Mesendoderm (in vitro differentiated cells): ENCODE data around the gene BSG.

Experiments used
- DNase-seq: peaks from one replicate; pipeline ENCODE4 v3.0.0; 2013
- H2AK5ac ChIP-seq: 2 replicates; pipeline ENCODE4 v1.6.1; 2013; ENCODE audit warnings: low read length, inconsistent platforms
- H2BK120ac ChIP-seq: 2 replicates; pipeline ENCODE4 v1.6.1; 2013; ENCODE audit warnings: low read depth, mild to moderate bottlenecking, low read length, moderate library complexity, mixed read lengths
- H2BK15ac ChIP-seq: replicated peaks from 2 replicates; pipeline ENCODE4 v1.6.1; 2013; ENCODE audit warnings: low read depth, mild to moderate bottlenecking, moderate library complexity
- H2BK5ac ChIP-seq: 2 replicates; pipeline ENCODE4 v1.6.1; 2013; ENCODE audit warnings: low read length, inconsistent platforms
- H3K18ac ChIP-seq: 2 replicates; pipeline ENCODE4 v1.6.1; 2013; ENCODE audit warnings: mild to moderate bottlenecking, low read length, mixed read lengths
- H3K23ac ChIP-seq: one replicate; pipeline ENCODE4 v1.6.1; 2013; ENCODE audit warnings: low read length
- H3K27ac ChIP-seq: 2 replicates; pipeline ENCODE4 v1.5.1; 2013; ENCODE audit warnings: low read depth, mild to moderate bottlenecking, inconsistent platforms, low read length, moderate library complexity
- H3K27me3 ChIP-seq: 2 replicates; pipeline ENCODE4 v1.6.1; 2013; ENCODE audit warnings: low read length, control low read depth, mild to moderate bottlenecking, inconsistent platforms; ENCODE audit not compliant: insufficient read depth, poor library complexity
- H3K36me3 ChIP-seq: 2 replicates; pipeline ENCODE4 v1.6.1; 2013; ENCODE audit warnings: low read length, inconsistent platforms; ENCODE audit not compliant: control insufficient read depth, insufficient read depth
- H3K4ac ChIP-seq: one replicate; pipeline ENCODE4 v1.6.1; 2013; ENCODE audit warnings: low read depth, mild to moderate bottlenecking, low read length, moderate library complexity
- H3K4me1 ChIP-seq: 2 replicates; pipeline ENCODE4 v1.6.1; 2013; ENCODE audit warnings: low read depth, low read length, inconsistent platforms; ENCODE audit not compliant: control insufficient read depth
- H3K4me2 ChIP-seq: 2 replicates; pipeline ENCODE4 v1.6.1; 2013; ENCODE audit warnings: low read length
- H3K4me3 ChIP-seq: 2 replicates; pipeline ENCODE4 v1.5.1; 2013; ENCODE audit warnings: mild to moderate bottlenecking, low read length
- H3K56ac ChIP-seq: one replicate; pipeline ENCODE4 v1.6.1; 2013; ENCODE audit warnings: low read length
- H3K79me1 ChIP-seq: 2 replicates; pipeline ENCODE4 v1.6.1; 2013; ENCODE audit warnings: low read length, inconsistent platforms
- H3K79me2 ChIP-seq: 2 replicates; pipeline ENCODE4 v1.6.1; 2013; ENCODE audit warnings: mild to moderate bottlenecking, low read length; ENCODE audit not compliant: control insufficient read depth, insufficient read depth
- H3K9ac ChIP-seq: 2 replicates; pipeline ENCODE4 v1.6.1; 2013; ENCODE audit warnings: low read length, inconsistent platforms
- H4K5ac ChIP-seq: one replicate; pipeline ENCODE4 v1.6.1; 2013; ENCODE audit warnings: low read length
- H4K8ac ChIP-seq: one replicate; pipeline ENCODE4 v1.6.1; 2013; ENCODE audit warnings: low read depth, mild to moderate bottlenecking, control low read depth, low read length, moderate library complexity
- WGBS: extraction: QIAGEN DNeasy Blood & Tissue Kit; methylation state at CpG from one replicate; pipeline ENCODE4 v1.1.7; 2013; ENCODE audit warnings: low lambda C conversion rate, missing lambda C conversion rate; ENCODE audit not compliant: insufficient coverage; ENCODE audit errors: extremely low coverage; 5-methylcytosine and 5-hydroxymethylcytosine counted together

The BSG gene

DNA sequence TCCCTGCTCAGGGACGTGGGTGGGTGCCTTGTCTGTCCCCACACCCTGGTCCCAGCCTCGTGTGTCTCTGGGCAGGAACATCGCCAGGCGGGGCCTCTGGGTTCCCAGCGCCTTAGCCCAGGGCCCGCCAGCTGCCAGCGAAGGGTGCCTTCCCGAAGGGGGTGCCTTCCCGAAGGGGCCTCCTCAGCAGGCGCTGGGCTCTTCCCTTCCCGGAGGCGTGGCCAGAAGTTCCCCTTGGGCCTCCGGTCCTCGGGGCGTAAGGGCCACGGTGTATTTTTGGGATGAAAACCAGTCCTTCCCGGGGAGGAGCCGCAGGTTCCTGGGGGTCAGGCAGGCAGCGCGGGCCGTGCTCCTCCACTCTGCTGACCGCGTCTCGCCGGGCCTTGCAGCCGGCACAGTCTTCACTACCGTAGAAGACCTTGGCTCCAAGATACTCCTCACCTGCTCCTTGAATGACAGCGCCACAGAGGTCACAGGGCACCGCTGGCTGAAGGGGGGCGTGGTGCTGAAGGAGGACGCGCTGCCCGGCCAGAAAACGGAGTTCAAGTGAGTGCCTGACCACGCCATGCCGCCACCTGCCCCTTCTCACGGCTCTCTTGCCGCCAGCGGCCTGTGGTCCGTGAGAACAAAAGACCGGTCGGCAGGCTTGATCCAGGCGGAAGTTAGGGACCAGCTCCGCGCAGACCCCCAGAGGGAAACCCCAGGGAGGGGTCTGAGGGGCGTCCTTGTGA, 6.9 kb downstream of the BSG start:
- WGBS, result no CpG with 5 or more reads among the region's 46 CpGs
- Histone ChIP-seq H3K27me3 (no peaks in the 10 kb centered on the region), H3K4me1 (peaks cover 5% of the 10 kb centered on the region), H2BK15ac (no peak overlapping the region), H3K36me3 (no peaks in the 10 kb centered on the region), H3K79me2 (peaks cover 54% of the 10 kb centered on the region), H4K5ac (no peak overlapping the region), H3K4ac (no peak overlapping the region), H2AK5ac (no peak overlapping the region), H3K9ac (no peak overlapping the region), H3K23ac (no peak overlapping the region), H3K4me2 (no peak overlapping the region), H3K4me3 (no peak overlapping the region), H3K27ac (no peak overlapping the region), H2BK5ac (no peak overlapping the region), H3K18ac (no peak overlapping the region), H3K56ac (no peak overlapping the region), H2BK120ac (no peak overlapping the region), H3K79me1 (peaks cover 7% of the 10 kb centered on the region), H4K8ac (no peak overlapping the region)
- no peak for DNase-seq

DNA sequence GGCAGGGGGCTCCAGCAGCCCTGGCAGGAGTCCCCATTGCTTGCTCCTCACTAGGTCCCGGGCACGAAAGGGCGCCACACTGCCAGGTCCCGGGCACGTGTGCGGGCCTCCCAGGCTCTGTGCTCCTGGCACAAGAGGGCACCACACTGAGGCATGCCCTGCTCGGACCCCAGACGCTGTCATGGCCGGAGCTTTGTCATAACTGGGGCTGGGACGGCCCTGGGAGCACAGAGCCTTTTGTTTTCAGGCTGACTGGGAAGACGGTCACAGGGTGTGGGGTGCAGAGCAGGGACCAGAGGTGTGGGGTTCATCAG, 7.4 kb downstream of the BSG start:
- no CpG with 5 or more reads among the region's 11 CpGs for WGBS
- Histone ChIP-seq H2BK15ac (no peak overlapping the region), H3K4ac (no peak overlapping the region), H3K23ac (no peak overlapping the region), H4K5ac (no peak overlapping the region), H3K56ac (no peak overlapping the region), H3K9ac (no peak overlapping the region), H2BK120ac (no peak overlapping the region), H2BK5ac (no peak overlapping the region), H3K4me1 (peaks cover 5% of the 10 kb centered on the region), H3K27ac (no peak overlapping the region), H2AK5ac (no peak overlapping the region), H4K8ac (no peak overlapping the region), H3K4me2 (no peak overlapping the region), H3K36me3 (no peaks in the 10 kb centered on the region), H3K18ac (no peak overlapping the region), H3K27me3 (no peaks in the 10 kb centered on the region), H3K4me3 (no peak overlapping the region), H3K79me1 (peaks cover 7% of the 10 kb centered on the region), H3K79me2 (peaks cover 49% of the 10 kb centered on the region)
- no peak for DNase-seq

DNA sequence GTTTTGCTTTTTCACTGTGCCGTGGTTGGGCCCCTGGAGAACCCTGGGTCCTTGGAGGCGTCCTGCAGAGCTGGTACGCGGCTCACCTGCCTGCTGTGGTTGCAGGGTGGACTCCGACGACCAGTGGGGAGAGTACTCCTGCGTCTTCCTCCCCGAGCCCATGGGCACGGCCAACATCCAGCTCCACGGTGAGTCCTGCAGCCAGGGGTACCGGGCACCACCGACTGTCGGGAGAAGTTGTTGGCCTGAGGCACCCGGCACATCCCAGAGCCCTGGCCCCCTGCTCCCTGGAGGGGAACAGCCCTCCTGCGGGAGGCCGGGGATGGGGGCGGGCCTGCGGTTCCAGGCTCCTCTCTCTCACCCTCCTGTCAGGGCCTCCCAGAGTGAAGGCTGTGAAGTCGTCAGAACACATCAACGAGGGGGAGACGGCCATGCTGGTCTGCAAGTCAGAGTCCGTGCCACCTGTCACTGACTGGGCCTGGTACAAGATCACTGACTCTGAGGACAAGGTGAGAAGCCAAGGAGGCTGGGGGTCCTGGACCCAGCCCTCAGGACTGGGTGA, 8.0 kb downstream of the BSG start:
- Histone ChIP-seq H2BK120ac (no peak overlapping the region), H2AK5ac (no peak overlapping the region), H3K79me1 (peaks cover 7% of the 10 kb centered on the region), H4K5ac (no peak overlapping the region), H3K4me3 (no peak overlapping the region), H2BK15ac (no peak overlapping the region), H3K27ac (no peak overlapping the region), H4K8ac (no peak overlapping the region), H3K23ac (no peak overlapping the region), H3K9ac (no peak overlapping the region), H3K79me2 (peaks cover 44% of the 10 kb centered on the region), H3K4ac (no peak overlapping the region), H2BK5ac (no peak overlapping the region), H3K4me1 (no peaks in the 10 kb centered on the region), H3K56ac (no peak overlapping the region), H3K27me3 (no peaks in the 10 kb centered on the region), H3K18ac (no peak overlapping the region), H3K36me3 (no peaks in the 10 kb centered on the region), H3K4me2 (no peak overlapping the region)
- no CpG with 5 or more reads among the region's 22 CpGs for WGBS
- DNase-seq, result no peak

DNA sequence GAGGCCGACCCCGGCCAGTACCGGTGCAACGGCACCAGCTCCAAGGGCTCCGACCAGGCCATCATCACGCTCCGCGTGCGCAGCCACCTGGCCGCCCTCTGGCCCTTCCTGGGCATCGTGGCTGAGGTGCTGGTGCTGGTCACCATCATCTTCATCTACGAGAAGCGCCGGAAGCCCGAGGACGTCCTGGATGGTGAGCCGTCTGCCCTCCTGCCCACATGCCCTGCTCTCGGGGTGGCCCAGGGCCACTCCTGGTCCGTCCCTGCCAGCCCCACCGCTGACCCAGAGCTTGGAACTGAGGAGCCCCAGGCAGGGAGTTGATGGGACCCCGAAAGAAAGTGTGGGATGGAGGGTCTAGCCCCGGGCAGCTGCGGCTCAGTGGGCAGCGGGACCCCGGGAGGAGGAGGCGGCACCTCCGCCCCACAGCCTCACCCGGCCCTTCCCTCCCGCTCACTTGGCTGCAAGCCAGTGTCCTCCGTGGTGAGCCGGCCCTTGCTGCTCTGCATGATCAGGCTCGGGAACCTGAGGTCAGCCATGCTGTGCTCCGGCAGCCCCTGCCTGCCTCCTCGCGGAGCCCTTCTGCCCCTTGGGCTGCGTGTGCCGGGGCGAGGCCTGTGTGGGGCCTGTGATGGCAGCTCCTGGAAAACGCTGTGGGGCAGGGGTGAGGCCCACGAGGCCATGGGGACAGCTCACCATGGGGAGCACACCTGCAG, 9.2 kb downstream of the BSG start:
- Histone ChIP-seq H2AK5ac (no peak overlapping the region), H2BK120ac (no peak overlapping the region), H3K4me3 (no peak overlapping the region), H3K4me2 (no peak overlapping the region), H3K36me3 (no peaks in the 10 kb centered on the region), H3K9ac (no peak overlapping the region), H4K8ac (no peak overlapping the region), H3K4me1 (no peaks in the 10 kb centered on the region), H3K4ac (no peak overlapping the region), H3K18ac (no peak overlapping the region), H3K23ac (no peak overlapping the region), H3K56ac (no peak overlapping the region), H3K27ac (no peak overlapping the region), H3K27me3 (no peaks in the 10 kb centered on the region), H3K79me1 (peaks cover 7% of the 10 kb centered on the region), H3K79me2 (peaks cover 34% of the 10 kb centered on the region), H4K5ac (no peak overlapping the region), H2BK5ac (no peak overlapping the region), H2BK15ac (no peak overlapping the region)
- DNase-seq, result no peak
- no CpG with 5 or more reads among the region's 40 CpGs for whole genome bisulfite sequencing

DNA sequence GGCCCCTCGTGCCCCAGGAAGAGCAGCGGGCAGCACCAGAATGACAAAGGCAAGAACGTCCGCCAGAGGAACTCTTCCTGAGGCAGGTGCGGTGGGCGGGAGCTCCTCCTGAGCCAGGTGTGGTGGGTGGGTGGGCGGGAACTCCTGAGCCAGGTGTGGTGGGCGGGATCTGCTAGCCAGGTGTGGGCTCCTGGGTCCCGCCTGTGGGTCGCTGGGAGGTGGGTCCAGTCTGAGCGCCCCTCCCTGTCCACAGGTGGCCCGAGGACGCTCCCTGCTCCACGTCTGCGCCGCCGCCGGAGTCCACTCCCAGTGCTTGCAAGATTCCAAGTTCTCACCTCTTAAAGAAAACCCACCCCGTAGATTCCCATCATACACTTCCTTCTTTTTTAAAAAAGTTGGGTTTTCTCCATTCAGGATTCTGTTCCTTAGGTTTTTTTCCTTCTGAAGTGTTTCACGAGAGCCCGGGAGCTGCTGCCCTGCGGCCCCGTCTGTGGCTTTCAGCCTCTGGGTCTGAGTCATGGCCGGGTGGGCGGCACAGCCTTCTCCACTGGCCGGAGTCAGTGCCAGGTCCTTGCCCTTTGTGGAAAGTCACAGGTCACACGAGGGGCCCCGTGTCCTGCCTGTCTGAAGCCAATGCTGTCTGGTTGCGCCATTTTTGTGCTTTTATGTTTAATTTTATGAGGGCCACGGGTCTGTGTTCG, 10.3 kb downstream of the BSG start:
- H3K18ac ChIP-seq, result no peak overlapping the region
- H3K79me1 ChIP-seq, result peaks cover 5% of the 10 kb centered on the region
- no peak for DNase-seq
- no peaks in the 10 kb centered on the region for H3K36me3 ChIP-seq
- H3K27me3 ChIP-seq, result no peaks in the 10 kb centered on the region
- no peak overlapping the region for H4K5ac ChIP-seq
- no peak overlapping the region for H3K27ac ChIP-seq
- H2BK15ac ChIP-seq, result no peak overlapping the region
- peaks cover 23% of the 10 kb centered on the region for H3K79me2 ChIP-seq
- no peak overlapping the region for H3K4me3 ChIP-seq
- WGBS, result no CpG with 5 or more reads among the region's 31 CpGs
- no peak overlapping the region for H2BK5ac ChIP-seq
- H4K8ac ChIP-seq, result no peak overlapping the region
- H3K9ac ChIP-seq, result no peak overlapping the region
- H3K23ac ChIP-seq, result no peak overlapping the region
- H2BK120ac ChIP-seq, result no peak overlapping the region
- H3K4ac ChIP-seq, result no peak overlapping the region
- no peak overlapping the region for H3K56ac ChIP-seq
- H3K4me2 ChIP-seq, result no peak overlapping the region
- no peaks in the 10 kb centered on the region for H3K4me1 ChIP-seq
- H2AK5ac ChIP-seq, result no peak overlapping the region
